Fibroblast of mammary gland (primary cell): ENCODE data around the gene TMEM30A.
A peak's percentile ranks its signal among the peaks of the same experiment; 100 is the strongest.

Experiments
- DNase-seq: peaks from one replicate; pipeline ENCODE4 v3.0.0-alpha.2; 2010; ENCODE audit warnings: low read depth
- H3K4me3 ChIP-seq: 2 replicates; pipeline ENCODE4 v1.5.1; 2011; ENCODE audit warnings: low read depth, mild to moderate bottlenecking, low read length, moderate library complexity; ENCODE audit not compliant: control insufficient read depth
- CTCF ChIP-seq: conservative IDR thresholded peaks from 2 replicates; pipeline ENCODE4 v1.5.1; 2011; ENCODE audit warnings: low read depth, low read length, inconsistent platforms; ENCODE audit not compliant: control insufficient read depth, insufficient read depth

TMEM30A gene

DNA sequence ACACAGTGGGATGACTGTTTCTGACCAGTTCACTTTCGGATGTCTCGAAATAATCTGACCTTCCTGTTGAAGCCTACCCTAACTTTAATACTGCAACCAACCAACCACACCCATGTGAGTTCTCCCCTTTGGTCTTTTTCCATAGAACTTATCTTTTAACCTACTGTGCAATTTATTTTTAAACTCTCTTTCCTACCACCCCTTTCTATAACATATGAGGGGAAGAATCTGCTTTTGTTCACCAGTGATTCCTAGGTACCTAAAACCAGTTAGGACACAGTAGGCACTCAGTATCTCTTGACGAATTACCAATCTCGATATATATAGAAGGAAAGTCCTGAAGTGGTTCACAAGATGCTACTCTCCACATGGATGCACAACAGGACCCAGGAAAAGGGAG is 48.0 kb downstream of the TMEM30A start:
- no peak for DNase-seq

DNA sequence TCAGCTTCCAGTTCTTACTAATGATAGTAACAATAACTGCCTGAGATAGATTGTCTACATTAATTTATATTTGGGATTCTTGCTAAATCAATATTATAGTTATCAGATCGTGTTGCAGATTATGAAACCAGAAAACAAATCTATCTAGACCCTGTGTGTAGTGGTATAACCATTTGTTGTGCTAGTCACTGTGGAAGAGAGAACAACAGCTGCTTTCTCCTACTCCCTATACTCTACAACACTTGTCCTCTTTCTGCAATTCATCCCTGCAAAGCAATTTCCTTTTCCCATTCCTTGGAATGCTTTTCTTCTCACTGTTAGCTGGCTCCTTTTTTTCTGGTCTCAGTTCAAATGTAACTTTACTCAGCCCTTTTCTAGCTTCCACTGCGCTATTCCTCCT is 49.3 kb downstream of the TMEM30A start:
- no peak overlapping the region for H3K4me3 ChIP-seq
- DNase-seq = no peak
- no peak for TF ChIP-seq CTCF

More for the DNA sequence above, 48.0 kb downstream of the TMEM30A start:
- H3K4me3 ChIP-seq = no peak overlapping the region
- no peak for TF ChIP-seq CTCF

DNA sequence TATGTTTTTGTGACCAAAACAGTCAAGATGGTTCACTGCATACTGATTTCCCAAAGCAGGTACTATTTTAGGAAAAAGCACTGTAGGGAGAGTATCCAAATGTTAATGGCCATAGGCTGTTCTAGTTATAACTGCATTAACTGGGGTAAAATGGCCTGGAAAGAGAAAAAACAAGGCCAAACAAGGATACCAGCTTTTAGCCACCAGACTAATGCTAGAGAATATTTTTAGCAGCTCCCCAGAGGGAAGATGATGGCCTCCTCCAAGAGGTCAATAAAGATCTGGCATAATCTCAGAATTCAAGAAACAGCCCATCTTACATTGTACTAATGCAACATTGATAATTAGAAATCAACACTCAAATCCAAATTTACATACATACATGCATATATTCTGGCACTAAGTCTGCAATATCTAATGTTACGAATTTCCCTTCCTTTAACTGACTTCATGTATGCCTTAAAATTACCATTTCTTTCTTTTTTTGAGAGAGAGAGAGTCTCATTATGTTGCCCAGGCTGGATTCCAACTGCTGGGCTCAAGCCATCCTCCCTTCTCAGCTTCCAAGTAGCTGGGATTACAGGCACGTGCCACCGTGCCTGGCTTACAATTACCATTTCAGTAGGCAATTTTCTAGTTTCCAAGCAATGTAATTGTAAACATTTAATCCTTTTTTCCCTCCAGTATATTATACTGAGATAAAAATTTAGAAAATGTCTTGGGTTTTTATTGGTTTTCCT is 50.3 kb downstream of the TMEM30A start:
- no peak overlapping the region for H3K4me3 ChIP-seq
- DNase-seq = no peak
- no peak for TF ChIP-seq CTCF

DNA sequence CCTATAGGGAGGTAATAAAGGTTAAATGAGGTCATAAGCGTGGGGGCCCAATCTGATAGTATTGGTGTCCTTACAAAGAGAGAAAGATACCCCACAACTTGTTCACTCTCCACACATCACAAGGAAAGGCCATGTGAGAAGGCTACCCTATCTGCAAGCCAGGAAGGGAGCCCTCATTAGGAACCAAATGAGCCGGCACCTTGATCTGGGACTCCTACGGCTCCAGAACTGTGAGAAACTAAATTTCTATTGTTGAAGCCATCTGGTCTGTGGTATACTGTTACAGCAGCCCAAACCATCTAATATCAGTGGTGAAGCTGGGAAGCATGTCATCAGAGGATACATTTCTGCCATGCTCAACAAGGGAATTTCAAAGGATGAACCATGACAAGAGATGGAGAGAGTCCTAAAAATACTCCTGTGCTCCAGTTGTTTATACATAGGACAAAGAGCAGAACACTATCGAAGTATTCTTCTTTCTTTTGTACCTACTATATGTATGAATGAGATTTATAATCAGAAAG is 51.4 kb downstream of the TMEM30A start:
- no peak for TF ChIP-seq CTCF
- DNase-seq = no peak
- H3K4me3 ChIP-seq = no peak overlapping the region

GRCh38 chr6:75230484-75231325 is 53.9 kb downstream of the TMEM30A start:
- TF ChIP-seq CTCF = peak; percentile 88
- no peak overlapping the region for H3K4me3 ChIP-seq
- DNase-seq = peak; percentile 65

- no peak overlapping the region for H3K4me3 ChIP-seq
- no peak for TF ChIP-seq CTCF
- DNase-seq = no peak
Measured at GRCh38 chr6:75224303-75224926, 60.2 kb downstream of the TMEM30A start.
